ENCODE measurements around the gene RSPH4A. TPM values are rescaled to one million over a fixed set of nuclear protein-coding genes. Genes with fewer than 3 reads are reported as not detected.

The RSPH4A gene
- total RNA-seq, 6 donors from 2014 or later = 1.2 to 28.7 (median 4.7) TPM

DNA sequence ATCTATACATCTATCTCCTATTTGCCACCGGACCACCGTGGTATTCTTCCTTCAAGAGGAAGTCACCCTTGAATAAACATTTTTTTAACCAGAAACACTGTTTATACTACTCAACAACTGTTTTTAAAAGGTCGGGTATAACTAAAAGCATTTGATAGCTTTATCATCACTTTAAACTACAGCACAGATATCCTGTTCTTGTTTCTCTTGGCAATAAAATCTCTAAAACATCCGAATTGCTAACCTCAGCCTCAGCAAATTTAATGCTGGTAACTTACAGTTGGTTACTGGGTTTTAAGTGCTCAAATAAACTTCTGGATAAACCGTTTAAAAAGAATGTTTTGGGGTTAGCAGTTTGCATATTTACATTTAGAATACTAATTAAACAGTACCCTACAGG lies 31.9 kb downstream of the RSPH4A start:
- TF ChIP-seq POLR2AphosphoS5 (IDR thresholded peaks at IDR 0.05) (no peak), EP300 (IDR thresholded peaks at IDR 0.05) (no peak), POLR2A (IDR thresholded peaks at IDR 0.05) (no peak)
- TF ChIP-seq, protein P1, sequence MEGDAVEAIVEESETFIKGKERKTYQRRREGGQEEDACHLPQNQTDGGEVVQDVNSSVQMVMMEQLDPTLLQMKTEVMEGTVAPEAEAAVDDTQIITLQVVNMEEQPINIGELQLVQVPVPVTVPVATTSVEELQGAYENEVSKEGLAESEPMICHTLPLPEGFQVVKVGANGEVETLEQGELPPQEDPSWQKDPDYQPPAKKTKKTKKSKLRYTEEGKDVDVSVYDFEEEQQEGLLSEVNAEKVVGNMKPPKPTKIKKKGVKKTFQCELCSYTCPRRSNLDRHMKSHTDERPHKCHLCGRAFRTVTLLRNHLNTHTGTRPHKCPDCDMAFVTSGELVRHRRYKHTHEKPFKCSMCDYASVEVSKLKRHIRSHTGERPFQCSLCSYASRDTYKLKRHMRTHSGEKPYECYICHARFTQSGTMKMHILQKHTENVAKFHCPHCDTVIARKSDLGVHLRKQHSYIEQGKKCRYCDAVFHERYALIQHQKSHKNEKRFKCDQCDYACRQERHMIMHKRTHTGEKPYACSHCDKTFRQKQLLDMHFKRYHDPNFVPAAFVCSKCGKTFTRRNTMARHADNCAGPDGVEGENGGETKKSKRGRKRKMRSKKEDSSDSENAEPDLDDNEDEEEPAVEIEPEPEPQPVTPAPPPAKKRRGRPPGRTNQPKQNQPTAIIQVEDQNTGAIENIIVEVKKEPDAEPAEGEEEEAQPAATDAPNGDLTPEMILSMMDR (IDR thresholded peaks at IDR 0.05) = no peak
- ATAC-seq (ENCODE audit: low FRiP score in 2 of 2) (no peak), DNase-seq (no peak)
- Histone ChIP-seq H3K9me3 (no peaks in the 10 kb centered on the region), H3K4me3 (no peak overlapping the region), H3K27me3 (no peaks in the 10 kb centered on the region), H3K36me3 (peaks cover 0 to 31% (median 0%) of the 10 kb centered on the region in 4 donors), H3K4me1 (peaks cover 0 to 7% (median 2%) of the 10 kb centered on the region in 4 donors), H3K27ac (peak overlapping the region in 1 of 4 donors; percentile 50)
- 26 to 32% methylated on average over 5 of the region's 5 CpGs for WGBS, 2 donors

DNA sequence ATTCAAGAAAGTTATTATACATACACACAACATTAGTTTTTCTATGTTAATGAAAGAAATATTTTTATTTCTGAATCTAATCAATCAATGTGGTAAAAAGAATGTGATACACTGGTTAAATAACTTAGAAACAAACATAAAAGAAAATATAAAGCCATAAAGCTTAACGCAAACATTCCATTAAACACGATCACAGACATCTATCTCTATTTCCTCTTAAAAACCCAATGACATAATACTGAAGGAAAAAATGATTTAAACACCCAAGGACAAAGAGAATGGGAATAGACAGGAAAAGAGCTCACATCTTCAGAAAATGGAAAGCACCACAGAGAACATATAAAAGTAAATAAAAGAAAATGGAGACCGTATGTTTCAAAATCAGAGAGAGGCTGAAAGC lies 32.9 kb downstream of the RSPH4A start:
- Histone ChIP-seq H3K4me1 (peaks cover 0 to 7% (median 2%) of the 10 kb centered on the region in 4 donors), H3K36me3 (peaks cover 0 to 38% (median 0%) of the 10 kb centered on the region in 4 donors), H3K9me3 (no peaks in the 10 kb centered on the region), H3K27me3 (no peaks in the 10 kb centered on the region), H3K27ac (no peak overlapping the region), H3K4me3 (no peak overlapping the region)
- WGBS, 2 donors = 71 to 86% methylated on average over 3 of the region's 3 CpGs
- TF ChIP-seq EP300 (IDR thresholded peaks at IDR 0.05) (no peak), POLR2A (IDR thresholded peaks at IDR 0.05) (no peak)
- no peak for DNase-seq
- ATAC-seq (ENCODE audit: low FRiP score in 2 of 2) = no peak

GRCh38 chr6:116651916-116652315 lies 35.6 kb downstream of the RSPH4A start:
- DNase-seq (no peak), ATAC-seq (ENCODE audit: low FRiP score in 2 of 2) (no peak)
- Histone ChIP-seq H3K4me3 (no peak overlapping the region), H3K9me3 (no peaks in the 10 kb centered on the region), H3K36me3 (peaks cover 0 to 52% (median 3%) of the 10 kb centered on the region in 4 donors), H3K27ac (no peak overlapping the region), H3K4me1 (peaks cover 0 to 7% (median 2%) of the 10 kb centered on the region in 4 donors), H3K27me3 (no peaks in the 10 kb centered on the region)
- TF ChIP-seq POLR2A (IDR thresholded peaks at IDR 0.05) (no peak), EP300 (IDR thresholded peaks at IDR 0.05) (no peak), POLR2AphosphoS5 (IDR thresholded peaks at IDR 0.05) (no peak)
- TF ChIP-seq, protein P1 (IDR thresholded peaks at IDR 0.05) = no peak
- WGBS, 2 donors = 62 to 86% methylated on average over 4 of the region's 4 CpGs

DNA sequence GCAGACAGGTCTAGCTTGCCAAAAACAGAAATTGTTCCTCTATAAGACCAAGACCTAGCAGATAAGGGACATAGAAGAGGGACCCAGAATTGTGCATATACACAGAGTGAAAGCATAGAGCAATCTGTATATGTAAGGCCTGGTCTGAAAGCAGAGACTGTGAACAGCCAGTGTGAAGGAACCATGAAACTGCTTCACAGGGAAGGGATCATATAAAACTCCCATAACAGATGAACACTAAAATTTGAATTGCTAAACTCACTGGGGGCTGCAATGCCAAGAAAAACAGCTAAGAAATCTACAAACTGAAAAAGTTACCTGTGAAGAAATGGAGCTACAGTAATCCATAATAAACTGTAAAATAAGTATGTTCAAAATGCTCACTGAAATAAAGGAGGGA lies 45.3 kb downstream of the RSPH4A start:
- peaks cover 0 to 27% (median 3%) of the 10 kb centered on the region in 4 donors for H3K36me3 ChIP-seq

DNA sequence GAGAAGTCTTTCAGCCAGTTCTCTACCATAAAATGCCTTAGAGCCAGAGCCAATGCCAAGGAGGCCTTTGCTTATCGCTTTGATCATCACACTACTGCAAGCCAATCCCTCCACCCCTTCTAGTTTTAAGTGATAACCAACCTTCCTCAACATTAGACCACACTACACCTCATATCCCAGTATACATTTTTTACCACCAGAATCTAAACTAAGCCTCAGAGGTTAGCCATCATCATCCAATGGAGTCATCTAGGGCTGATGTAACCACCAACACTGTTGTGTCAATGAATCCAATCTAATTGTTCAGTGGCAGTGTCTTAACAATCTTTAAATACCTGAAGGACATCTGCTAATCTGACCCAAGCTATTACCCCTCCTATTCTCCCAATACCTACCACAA lies 45.9 kb downstream of the RSPH4A start:
- 92 to 100% methylated on average over 1 of the region's 1 CpG for WGBS, 2 donors
- H3K4me1 ChIP-seq = peaks cover 11 to 19% (median 16%) of the 10 kb centered on the region in 4 donors
- no peak overlapping the region for H3K4me3 ChIP-seq
- peaks cover 0 to 21% (median 3%) of the 10 kb centered on the region in 4 donors for H3K36me3 ChIP-seq
- no peak for DNase-seq
- H3K27ac ChIP-seq = no peak overlapping the region
- H3K9me3 ChIP-seq = no peaks in the 10 kb centered on the region
- H3K27me3 ChIP-seq = no peaks in the 10 kb centered on the region
- no peak for ATAC-seq (ENCODE audit: low FRiP score in 2 of 2)
- TF ChIP-seq, protein P1 (IDR thresholded peaks at IDR 0.05) = no peak
- TF ChIP-seq POLR2A (IDR thresholded peaks at IDR 0.05) (no peak), EP300 (IDR thresholded peaks at IDR 0.05) (no peak), POLR2AphosphoS5 (IDR thresholded peaks at IDR 0.05) (no peak)

More for the DNA sequence above, 45.3 kb downstream of the RSPH4A start:
- no peak overlapping the region for H3K4me3 ChIP-seq
- no peaks in the 10 kb centered on the region for H3K9me3 ChIP-seq
- H3K27me3 ChIP-seq = no peaks in the 10 kb centered on the region
- ATAC-seq (ENCODE audit: low FRiP score in 2 of 2) (no peak), DNase-seq (no peak)
- TF ChIP-seq EP300 (IDR thresholded peaks at IDR 0.05) (no peak), POLR2AphosphoS5 (IDR thresholded peaks at IDR 0.05) (no peak), POLR2A (IDR thresholded peaks at IDR 0.05) (no peak)
- TF ChIP-seq, protein P1 (IDR thresholded peaks at IDR 0.05) = no peak
- no peak overlapping the region for H3K27ac ChIP-seq
- H3K4me1 ChIP-seq = peaks cover 7 to 13% (median 10%) of the 10 kb centered on the region in 4 donors

Data from upper lobe of left lung (tissue), 6 donors.